Mesendoderm (in vitro differentiated cells): ENCODE measurements around the gene LY6G5B.

ENCODE experiments used
- DNase-seq: peaks from one replicate; pipeline ENCODE4 v3.0.0; 2013
- H2AK5ac ChIP-seq: 2 replicates; pipeline ENCODE4 v1.6.1; 2013; ENCODE audit warnings: low read length, inconsistent platforms
- H2BK120ac ChIP-seq: 2 replicates; pipeline ENCODE4 v1.6.1; 2013; ENCODE audit warnings: low read depth, mild to moderate bottlenecking, low read length, moderate library complexity, mixed read lengths
- H2BK15ac ChIP-seq: replicated peaks from 2 replicates; pipeline ENCODE4 v1.6.1; 2013; ENCODE audit warnings: low read depth, mild to moderate bottlenecking, moderate library complexity
- H2BK5ac ChIP-seq: 2 replicates; pipeline ENCODE4 v1.6.1; 2013; ENCODE audit warnings: low read length, inconsistent platforms
- H3K18ac ChIP-seq: 2 replicates; pipeline ENCODE4 v1.6.1; 2013; ENCODE audit warnings: mild to moderate bottlenecking, low read length, mixed read lengths
- H3K23ac ChIP-seq: one replicate; pipeline ENCODE4 v1.6.1; 2013; ENCODE audit warnings: low read length
- H3K27ac ChIP-seq: 2 replicates; pipeline ENCODE4 v1.5.1; 2013; ENCODE audit warnings: low read depth, mild to moderate bottlenecking, inconsistent platforms, low read length, moderate library complexity
- H3K27me3 ChIP-seq: 2 replicates; pipeline ENCODE4 v1.6.1; 2013; ENCODE audit warnings: low read length, control low read depth, mild to moderate bottlenecking, inconsistent platforms; ENCODE audit not compliant: insufficient read depth, poor library complexity
- H3K36me3 ChIP-seq: 2 replicates; pipeline ENCODE4 v1.6.1; 2013; ENCODE audit warnings: low read length, inconsistent platforms; ENCODE audit not compliant: control insufficient read depth, insufficient read depth
- H3K4ac ChIP-seq: one replicate; pipeline ENCODE4 v1.6.1; 2013; ENCODE audit warnings: low read depth, mild to moderate bottlenecking, low read length, moderate library complexity
- H3K4me1 ChIP-seq: 2 replicates; pipeline ENCODE4 v1.6.1; 2013; ENCODE audit warnings: low read depth, low read length, inconsistent platforms; ENCODE audit not compliant: control insufficient read depth
- H3K4me2 ChIP-seq: 2 replicates; pipeline ENCODE4 v1.6.1; 2013; ENCODE audit warnings: low read length
- H3K4me3 ChIP-seq: 2 replicates; pipeline ENCODE4 v1.5.1; 2013; ENCODE audit warnings: mild to moderate bottlenecking, low read length
- H3K56ac ChIP-seq: one replicate; pipeline ENCODE4 v1.6.1; 2013; ENCODE audit warnings: low read length
- H3K79me1 ChIP-seq: 2 replicates; pipeline ENCODE4 v1.6.1; 2013; ENCODE audit warnings: low read length, inconsistent platforms
- H3K79me2 ChIP-seq: 2 replicates; pipeline ENCODE4 v1.6.1; 2013; ENCODE audit warnings: mild to moderate bottlenecking, low read length; ENCODE audit not compliant: control insufficient read depth, insufficient read depth
- H3K9ac ChIP-seq: 2 replicates; pipeline ENCODE4 v1.6.1; 2013; ENCODE audit warnings: low read length, inconsistent platforms
- H4K5ac ChIP-seq: one replicate; pipeline ENCODE4 v1.6.1; 2013; ENCODE audit warnings: low read length
- H4K8ac ChIP-seq: one replicate; pipeline ENCODE4 v1.6.1; 2013; ENCODE audit warnings: low read depth, mild to moderate bottlenecking, control low read depth, low read length, moderate library complexity
- WGBS: extraction: QIAGEN DNeasy Blood & Tissue Kit; methylation state at CpG from one replicate; pipeline ENCODE4 v1.1.7; 2013; ENCODE audit warnings: low lambda C conversion rate, missing lambda C conversion rate; ENCODE audit not compliant: insufficient coverage; ENCODE audit errors: extremely low coverage; 5-methylcytosine and 5-hydroxymethylcytosine counted together

LY6G5B gene

GRCh38 chr6:31666337-31666965, 3.3 kb upstream of the LY6G5B start:
- Histone ChIP-seq H4K5ac (no peak overlapping the region), H3K27ac (peak overlapping the region; percentile 84), H3K23ac (peak overlapping the region; percentile 90), H3K27me3 (no peaks in the 10 kb centered on the region), H3K56ac (peak overlapping the region; percentile 99), H3K36me3 (peaks cover 15% of the 10 kb centered on the region), H2BK15ac (no peak overlapping the region), H3K18ac (peak overlapping the region; percentile 64), H2AK5ac (peak overlapping the region; percentile 34), H4K8ac (peak overlapping the region; percentile 70), H3K9ac (peak overlapping the region; percentile 98), H3K79me1 (peaks cover 33% of the 10 kb centered on the region), H3K4me3 (peak overlapping the region; percentile 97), H2BK120ac (no peak overlapping the region), H3K79me2 (peaks cover 38% of the 10 kb centered on the region), H2BK5ac (no peak overlapping the region), H3K4me2 (peak overlapping the region; percentile 90), H3K4ac (peak overlapping the region; percentile 74), H3K4me1 (peaks cover 8% of the 10 kb centered on the region)
- no peak for DNase-seq
- no CpG with 5 or more reads among the region's 15 CpGs for WGBS

GRCh38 chr6:31676322-31676903, 6.6 kb downstream of the LY6G5B start:
- Histone ChIP-seq H3K4me1 (no peaks in the 10 kb centered on the region), H4K5ac (no peak overlapping the region), H2BK120ac (no peak overlapping the region), H3K23ac (no peak overlapping the region), H3K4me2 (no peak overlapping the region), H2BK15ac (no peak overlapping the region), H3K4ac (no peak overlapping the region), H2AK5ac (no peak overlapping the region), H3K79me2 (no peaks in the 10 kb centered on the region), H3K27ac (no peak overlapping the region), H4K8ac (no peak overlapping the region), H3K27me3 (no peaks in the 10 kb centered on the region), H3K36me3 (peaks cover 5% of the 10 kb centered on the region), H3K79me1 (no peaks in the 10 kb centered on the region), H3K18ac (no peak overlapping the region), H3K9ac (no peak overlapping the region), H2BK5ac (no peak overlapping the region), H3K4me3 (no peak overlapping the region), H3K56ac (no peak overlapping the region)
- WGBS, result no CpG with 5 or more reads among the region's 4 CpGs
- no peak for DNase-seq

DNA sequence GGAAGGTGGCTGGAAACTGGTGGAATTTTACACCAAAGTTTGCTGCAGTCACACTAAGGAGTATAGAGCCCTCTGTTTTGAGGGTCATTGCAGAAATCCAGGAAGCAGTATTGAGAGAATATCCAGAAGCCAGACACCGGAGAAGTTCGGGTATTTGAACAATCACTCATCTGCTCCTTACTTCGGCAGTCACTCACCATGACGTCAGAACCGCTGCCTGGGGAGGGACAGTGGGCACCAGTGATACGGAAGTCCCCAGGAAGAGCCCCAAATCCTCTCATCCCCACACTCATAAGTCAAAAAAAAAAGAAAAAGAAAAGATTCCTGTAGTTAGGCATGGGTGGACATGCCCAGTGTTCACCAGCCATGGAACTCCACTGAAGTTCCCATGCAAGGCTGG, 7.1 kb downstream of the LY6G5B start:
- Histone ChIP-seq H3K4me3 (no peak overlapping the region), H3K79me1 (no peaks in the 10 kb centered on the region), H4K8ac (no peak overlapping the region), H3K4me1 (no peaks in the 10 kb centered on the region), H3K23ac (no peak overlapping the region), H3K4me2 (no peak overlapping the region), H3K27ac (no peak overlapping the region), H3K36me3 (peaks cover 2% of the 10 kb centered on the region), H3K4ac (no peak overlapping the region), H2BK15ac (no peak overlapping the region), H4K5ac (no peak overlapping the region), H3K9ac (no peak overlapping the region), H2BK5ac (no peak overlapping the region), H3K56ac (no peak overlapping the region), H2BK120ac (no peak overlapping the region), H2AK5ac (no peak overlapping the region), H3K18ac (no peak overlapping the region), H3K79me2 (no peaks in the 10 kb centered on the region), H3K27me3 (no peaks in the 10 kb centered on the region)
- WGBS, result no CpG with 5 or more reads among the region's 6 CpGs
- DNase-seq, result no peak

DNA sequence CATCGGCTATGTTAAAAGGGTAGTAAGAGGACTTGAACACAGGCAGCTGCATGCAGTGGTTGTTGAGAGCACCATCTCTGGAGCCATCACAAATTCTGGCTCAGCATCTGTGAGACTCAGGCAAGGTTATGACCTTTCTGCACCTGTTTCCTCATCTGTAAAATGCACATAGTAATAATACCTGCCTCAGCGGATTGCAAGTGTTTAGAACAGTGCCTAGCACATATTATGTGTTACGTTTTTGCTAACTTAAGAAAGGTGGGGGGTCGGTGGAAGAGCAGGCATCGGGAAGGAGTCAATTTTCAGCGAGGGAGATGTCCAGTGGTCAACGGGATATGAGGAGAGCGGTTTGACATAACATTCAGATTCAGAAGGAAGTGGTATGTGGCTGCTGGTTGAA, 8.2 kb downstream of the LY6G5B start:
- DNase-seq, result no peak
- Histone ChIP-seq H3K4ac (no peak overlapping the region), H2AK5ac (no peak overlapping the region), H3K27me3 (no peaks in the 10 kb centered on the region), H3K56ac (no peak overlapping the region), H3K9ac (no peak overlapping the region), H3K79me2 (no peaks in the 10 kb centered on the region), H4K8ac (no peak overlapping the region), H3K27ac (no peak overlapping the region), H3K23ac (no peak overlapping the region), H3K4me1 (no peaks in the 10 kb centered on the region), H3K36me3 (no peaks in the 10 kb centered on the region), H2BK5ac (no peak overlapping the region), H3K4me2 (no peak overlapping the region), H3K18ac (no peak overlapping the region), H3K79me1 (no peaks in the 10 kb centered on the region), H3K4me3 (no peak overlapping the region), H2BK120ac (no peak overlapping the region), H4K5ac (no peak overlapping the region), H2BK15ac (no peak overlapping the region)
- WGBS, result no CpG with 5 or more reads among the region's 8 CpGs

DNA sequence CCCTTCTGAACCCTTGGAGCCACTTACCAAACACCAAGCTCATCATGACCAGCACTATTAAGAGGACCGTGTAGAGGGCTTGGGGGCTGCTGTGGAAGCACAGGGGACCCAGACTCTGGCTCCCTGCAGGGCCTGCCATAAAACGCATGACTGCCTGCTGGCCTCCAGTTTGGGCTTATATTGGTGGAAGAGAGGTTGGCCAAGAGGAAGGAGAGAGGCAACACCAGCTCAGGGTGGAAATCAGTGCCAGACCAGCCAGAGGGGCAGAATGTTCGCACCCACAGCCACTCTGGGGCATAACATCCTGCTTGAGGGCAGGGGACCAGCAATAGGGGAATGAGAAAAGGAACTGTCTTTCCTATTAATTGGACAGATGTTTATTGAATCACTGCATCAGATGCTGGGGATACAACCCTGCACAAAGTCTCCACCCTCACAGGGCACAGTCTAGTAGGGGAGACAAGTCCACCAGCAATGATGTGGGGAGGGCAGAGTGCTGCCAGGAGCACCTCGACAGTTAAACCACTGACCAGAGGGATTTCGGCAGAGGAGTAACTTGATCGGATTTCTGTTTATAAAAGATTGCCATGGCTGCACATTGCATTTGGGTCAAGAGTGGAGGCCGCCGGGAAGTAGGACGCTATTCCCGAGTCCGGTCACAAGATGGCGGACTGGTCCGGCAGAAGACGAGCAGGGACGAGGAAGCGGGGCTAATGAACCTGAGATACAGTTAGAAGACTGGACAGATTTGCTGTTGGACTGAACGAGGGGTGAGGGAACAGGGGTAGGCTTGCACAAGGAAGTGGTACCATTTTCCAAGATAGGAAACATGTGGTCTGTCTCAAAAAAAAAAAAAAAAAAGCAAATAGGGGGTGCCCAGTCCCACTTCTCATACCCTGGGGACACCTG, 10.7 kb downstream of the LY6G5B start, which contains the start of gene LY6G5C:
TSS of gene LY6G5C (minus strand) at position 842 of the 909 bp plus-strand sequence. CDS start at position 148, 694 bp downstream.
- Histone ChIP-seq H3K79me2 (no peaks in the 10 kb centered on the region), H3K18ac (peak within 1 kb of the TSS; percentile 78), H3K36me3 (no peaks in the 10 kb centered on the region), H2BK120ac (no peak within 1 kb of the TSS), H2BK15ac (peak within 1 kb of the TSS; percentile 13), H3K4me3 (no peak within 1 kb of the TSS), H2BK5ac (no peak within 1 kb of the TSS), H3K4me2 (peak within 1 kb of the TSS; percentile 83), H3K23ac (no peak within 1 kb of the TSS), H4K8ac (peak within 1 kb of the TSS; percentile 60), H2AK5ac (no peak within 1 kb of the TSS), H4K5ac (no peak within 1 kb of the TSS), H3K79me1 (no peaks in the 10 kb centered on the region), H3K4me1 (no peaks in the 10 kb centered on the region), H3K4ac (peak within 1 kb of the TSS; percentile 46), H3K56ac (peak within 1 kb of the TSS; percentile 67), H3K27ac (peak within 1 kb of the TSS; percentile 9), H3K27me3 (no peaks in the 10 kb centered on the region), H3K9ac (peak within 1 kb of the TSS; percentile 68)
- WGBS, result no CpG with 5 or more reads among the region's 17 CpGs
- DNase-seq, result peak; percentile 79
